Trophoblast cell (in vitro differentiated cells and primary cell): Measurements from ENCODE around the gene OR10J4.

Experiments used
- DNase-seq, 2 donors: peaks; one replicate each; pipeline ENCODE4 v3.0.0-alpha.2; 2016
- H2AFZ ChIP-seq: 2 replicates; pipeline ENCODE4 v1.6.1; 2013; ENCODE audit warnings: low read length, moderate library complexity, mild to moderate bottlenecking; ENCODE audit not compliant: insufficient read depth, poor library complexity
- H2AK5ac ChIP-seq: 2 replicates; pipeline ENCODE4 v1.6.1; 2013; ENCODE audit warnings: mild to moderate bottlenecking, low read length
- H2BK120ac ChIP-seq: 2 replicates; pipeline ENCODE4 v1.6.1; 2013; ENCODE audit warnings: low read length, mild to moderate bottlenecking, moderate library complexity; ENCODE audit not compliant: insufficient read depth, poor library complexity
- H2BK12ac ChIP-seq: 2 replicates; pipeline ENCODE4 v1.6.1; 2013; ENCODE audit warnings: mild to moderate bottlenecking, low read length, moderate library complexity
- H2BK5ac ChIP-seq: 2 replicates; pipeline ENCODE4 v1.6.1; 2013; ENCODE audit warnings: low read length, low read depth, moderate library complexity, mild to moderate bottlenecking; ENCODE audit not compliant: poor library complexity
- H3K14ac ChIP-seq: 2 replicates; pipeline ENCODE4 v1.6.1; 2013; ENCODE audit warnings: mild to moderate bottlenecking, low read length
- H3K18ac ChIP-seq: 2 replicates; pipeline ENCODE4 v1.6.1; 2013; ENCODE audit warnings: mild to moderate bottlenecking, low read length
- H3K23ac ChIP-seq: 2 replicates; pipeline ENCODE4 v1.6.1; 2013; ENCODE audit warnings: low read length
- H3K27ac ChIP-seq: 2 replicates; pipeline ENCODE4 v1.5.1; 2013; ENCODE audit warnings: low read depth, mild to moderate bottlenecking, inconsistent platforms, low read length, moderate library complexity
- H3K27me3 ChIP-seq: 2 replicates; pipeline ENCODE4 v1.6.1; 2013; ENCODE audit warnings: inconsistent platforms, mild to moderate bottlenecking, low read length, moderate library complexity; ENCODE audit not compliant: insufficient read depth
- H3K36me3 ChIP-seq, 2 experiments: 1 replicate in 1 of 2; 2 replicates in 1 of 2; pipeline ENCODE4 v1.6.1; 2013; ENCODE audit warnings: low read length in 2 of 2, mild to moderate bottlenecking in 2 of 2, moderate library complexity in 1 of 2; ENCODE audit not compliant: insufficient read depth in 2 of 2, control insufficient read depth in 1 of 2
- H3K4ac ChIP-seq: 2 replicates; pipeline ENCODE4 v1.6.1; 2013; ENCODE audit warnings: low read depth, mild to moderate bottlenecking, low read length, moderate library complexity
- H3K4me1 ChIP-seq, 2 experiments: 1 replicate in 1 of 2; 2 replicates in 1 of 2; pipeline ENCODE4 v1.6.1; 2013; ENCODE audit warnings: low read length in 2 of 2, mild to moderate bottlenecking in 2 of 2, moderate library complexity in 1 of 2; ENCODE audit not compliant: insufficient read depth in 2 of 2, control insufficient read depth in 1 of 2
- H3K4me2 ChIP-seq: 2 replicates; pipeline ENCODE4 v1.6.1; 2013; ENCODE audit warnings: inconsistent platforms, mild to moderate bottlenecking, low read length, moderate library complexity
- H3K4me3 ChIP-seq: 2 replicates; pipeline ENCODE4 v1.5.1; 2013; ENCODE audit warnings: mild to moderate bottlenecking, low read depth, low read length, inconsistent platforms
- H3K79me1 ChIP-seq: one replicate; pipeline ENCODE4 v1.6.1; 2013; ENCODE audit warnings: low read length
- H3K79me2 ChIP-seq: 2 replicates; pipeline ENCODE4 v1.6.1; 2013; ENCODE audit warnings: low read length, mild to moderate bottlenecking; ENCODE audit not compliant: control insufficient read depth, insufficient read depth, poor library complexity
- H3K9ac ChIP-seq: 2 replicates; pipeline ENCODE4 v1.6.1; 2013; ENCODE audit warnings: mild to moderate bottlenecking, low read length
- H3K9me3 ChIP-seq: 2 replicates; pipeline ENCODE4 v1.6.1; 2013; ENCODE audit warnings: low read depth, mild to moderate bottlenecking, control low read depth, inconsistent platforms, low read length; ENCODE audit not compliant: insufficient read depth
- H4K12ac ChIP-seq: 2 replicates; pipeline ENCODE4 v1.6.1; 2013; ENCODE audit warnings: low read depth, mild to moderate bottlenecking, low read length, moderate library complexity
- H4K8ac ChIP-seq: 2 replicates; pipeline ENCODE4 v1.6.1; 2013; ENCODE audit warnings: low read depth, mild to moderate bottlenecking, low read length, moderate library complexity
- H4K91ac ChIP-seq: one replicate; pipeline ENCODE4 v1.6.1; 2013; ENCODE audit warnings: low read depth, mild to moderate bottlenecking, low read length, moderate library complexity
- WGBS: extraction: QIAGEN DNeasy Blood & Tissue Kit; methylation state at CpG from one replicate; pipeline ENCODE4 v1.1.7; 2013; ENCODE audit warnings: missing lambda C conversion rate; ENCODE audit not compliant: insufficient read length, insufficient coverage; ENCODE audit errors: extremely low coverage; 5-methylcytosine and 5-hydroxymethylcytosine counted together

Gene OR10J4

GRCh38 chr1:159468321-159468720 lies 36.3 kb downstream of the OR10J4 start:
- no peak overlapping the region for H2BK12ac ChIP-seq
- no peak overlapping the region for H4K12ac ChIP-seq
- no CpG with 5 or more reads among the region's 2 CpGs for WGBS
- H3K18ac ChIP-seq: no peak overlapping the region
- H3K36me3 ChIP-seq: no peaks in the 10 kb centered on the region
- no peak overlapping the region for H3K14ac ChIP-seq
- H2BK5ac ChIP-seq: no peak overlapping the region
- H2AFZ ChIP-seq: no peak overlapping the region
- H2AK5ac ChIP-seq: no peak overlapping the region
- H3K9me3 ChIP-seq: no peaks in the 10 kb centered on the region
- H3K79me2 ChIP-seq: no peaks in the 10 kb centered on the region
- H3K4me1 ChIP-seq: no peaks in the 10 kb centered on the region
- H3K4me2 ChIP-seq: no peak overlapping the region
- no peak overlapping the region for H3K4ac ChIP-seq
- no peaks in the 10 kb centered on the region for H3K27me3 ChIP-seq
- no peak for DNase-seq
- H3K9ac ChIP-seq: no peak overlapping the region
- H3K4me3 ChIP-seq: no peak overlapping the region
- no peak overlapping the region for H2BK120ac ChIP-seq
- H4K91ac ChIP-seq: no peak overlapping the region
- no peaks in the 10 kb centered on the region for H3K79me1 ChIP-seq
- no peak overlapping the region for H3K23ac ChIP-seq
- no peak overlapping the region for H4K8ac ChIP-seq
- H3K27ac ChIP-seq: no peak overlapping the region

- WGBS: no CpG with 5 or more reads among the region's 4 CpGs
- Histone ChIP-seq H2BK5ac (no peak overlapping the region), H4K8ac (no peak overlapping the region), H3K18ac (no peak overlapping the region), H4K12ac (no peak overlapping the region), H3K79me2 (no peaks in the 10 kb centered on the region), H3K4me3 (no peak overlapping the region), H3K4me2 (no peak overlapping the region), H3K36me3 (no peaks in the 10 kb centered on the region), H3K14ac (no peak overlapping the region), H4K91ac (no peak overlapping the region), H3K9ac (no peak overlapping the region), H2BK120ac (no peak overlapping the region), H3K4me1 (no peaks in the 10 kb centered on the region), H3K27ac (no peak overlapping the region), H3K27me3 (no peaks in the 10 kb centered on the region), H3K79me1 (no peaks in the 10 kb centered on the region), H2BK12ac (no peak overlapping the region), H2AK5ac (no peak overlapping the region), H3K4ac (no peak overlapping the region), H3K23ac (no peak overlapping the region), H3K9me3 (no peaks in the 10 kb centered on the region), H2AFZ (no peak overlapping the region)
- no peak for DNase-seq
Observed at GRCh38 chr1:159469921-159470533, 38.0 kb downstream of the OR10J4 start.

DNA sequence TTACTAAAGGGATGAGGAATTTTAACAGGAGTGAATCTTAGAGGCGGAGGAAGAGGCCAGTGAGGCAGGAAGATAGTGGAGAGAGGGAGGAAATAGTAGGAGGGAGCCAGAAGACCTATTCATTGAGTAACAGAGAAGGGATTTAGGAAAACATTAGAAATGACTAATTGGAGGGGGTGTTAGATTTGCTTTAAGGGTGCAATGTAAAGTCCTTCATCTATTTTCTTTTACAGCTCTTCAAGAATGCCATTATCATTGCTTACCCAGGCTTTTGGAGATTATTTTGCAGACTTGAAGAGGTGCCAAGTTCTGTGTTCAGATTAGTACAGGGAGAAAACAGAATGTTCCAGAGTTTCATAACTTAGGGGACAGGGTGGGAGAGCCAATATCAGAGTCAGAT lies 41.3 kb downstream of the OR10J4 start:
- H3K79me1 ChIP-seq: no peaks in the 10 kb centered on the region
- no peaks in the 10 kb centered on the region for H3K4me1 ChIP-seq
- no CpG with 5 or more reads among the region's 1 CpG for WGBS
- no peak overlapping the region for H2AFZ ChIP-seq
- H3K9ac ChIP-seq: no peak overlapping the region
- no peak overlapping the region for H3K18ac ChIP-seq
- no peak overlapping the region for H4K91ac ChIP-seq
- no peaks in the 10 kb centered on the region for H3K36me3 ChIP-seq
- H3K27ac ChIP-seq: no peak overlapping the region
- H2AK5ac ChIP-seq: no peak overlapping the region
- H2BK120ac ChIP-seq: no peak overlapping the region
- no peaks in the 10 kb centered on the region for H3K27me3 ChIP-seq
- no peaks in the 10 kb centered on the region for H3K9me3 ChIP-seq
- H3K14ac ChIP-seq: no peak overlapping the region
- H3K4me3 ChIP-seq: no peak overlapping the region
- no peaks in the 10 kb centered on the region for H3K79me2 ChIP-seq
- no peak overlapping the region for H3K4ac ChIP-seq
- no peak overlapping the region for H2BK12ac ChIP-seq
- no peak overlapping the region for H4K12ac ChIP-seq
- no peak overlapping the region for H2BK5ac ChIP-seq
- no peak overlapping the region for H3K4me2 ChIP-seq
- H4K8ac ChIP-seq: no peak overlapping the region
- H3K23ac ChIP-seq: no peak overlapping the region
- no peak for DNase-seq

- Histone ChIP-seq H4K8ac (no peak overlapping the region), H3K4ac (no peak overlapping the region), H2BK5ac (no peak overlapping the region), H2BK120ac (no peak overlapping the region), H3K4me2 (no peak overlapping the region), H3K4me1 (no peaks in the 10 kb centered on the region), H3K23ac (no peak overlapping the region), H3K18ac (no peak overlapping the region), H3K9me3 (no peaks in the 10 kb centered on the region), H3K27me3 (no peaks in the 10 kb centered on the region), H2AK5ac (no peak overlapping the region), H4K91ac (no peak overlapping the region), H3K14ac (no peak overlapping the region), H2AFZ (no peak overlapping the region), H3K36me3 (no peaks in the 10 kb centered on the region), H3K9ac (no peak overlapping the region), H3K79me1 (no peaks in the 10 kb centered on the region), H4K12ac (no peak overlapping the region), H3K4me3 (no peak overlapping the region), H3K79me2 (no peaks in the 10 kb centered on the region), H3K27ac (no peak overlapping the region), H2BK12ac (no peak overlapping the region)
- no peak for DNase-seq
- WGBS: no CpG with 5 or more reads among the region's 1 CpG
Observed at GRCh38 chr1:159474926-159475325, 42.9 kb downstream of the OR10J4 start.
